Left kidney (tissue), 2 donors: ENCODE results near the gene SGSH. TPM values are rescaled to one million over a fixed set of nuclear protein-coding genes. Genes with fewer than 3 reads are reported as not detected.

ENCODE experiments used
- DNase-seq: peaks from one replicate; pipeline ENCODE4 v3.0.0-alpha.2; 2013
- polyA plus RNA-seq: library from polyadenylated mRNA; unstranded; fragments of 120-200 nt; gene quantifications from one replicate; pipeline ENCODE4 v1.2.1, GENCODE V29; 2013; ENCODE audit not compliant: insufficient read length

SGSH gene
- polyA plus RNA-seq, 1 donor: 41.8 TPM

GRCh38 chr17:80228477-80228876 lies 8.3 kb upstream of the SGSH start:
- DNase-seq: no peak

GRCh38 chr17:80227666-80228065 lies 7.5 kb upstream of the SGSH start:
- DNase-seq: no peak

- no peak for DNase-seq
Observed at GRCh38 chr17:80227156-80227555, 7.0 kb upstream of the SGSH start.

GRCh38 chr17:80225230-80225629 lies 5.1 kb upstream of the SGSH start:
- no peak for DNase-seq

- DNase-seq: no peak
Observed at GRCh38 chr17:80224683-80225082, 4.5 kb upstream of the SGSH start.

- no peak for DNase-seq
Observed at GRCh38 chr17:80223838-80224497, 3.8 kb upstream of the SGSH start.

GRCh38 chr17:80223142-80223815 lies 3.1 kb upstream of the SGSH start:
- DNase-seq: no peak

- no peak for DNase-seq
Observed at GRCh38 chr17:80222376-80223141, 2.4 kb upstream of the SGSH start.

GRCh38 chr17:80221351-80222105 lies 1.4 kb upstream of the SGSH start:
- no peak for DNase-seq

GRCh38 chr17:80220736-80221215 lies 643 bp upstream of the SGSH start:
- DNase-seq: no peak

- no peak for DNase-seq
Observed at GRCh38 chr17:80219763-80220053, 425 bp downstream of the SGSH start.

GRCh38 chr17:80219013-80219762 lies 945 bp downstream of the SGSH start:
- DNase-seq: peak; percentile 49

GRCh38 chr17:80218391-80218790 lies 1.7 kb downstream of the SGSH start:
- no peak for DNase-seq

- no peak for DNase-seq
Observed at GRCh38 chr17:80217703-80218362, 2.3 kb downstream of the SGSH start.

- no peak for DNase-seq
Observed at GRCh38 chr17:80216473-80217456, 3.4 kb downstream of the SGSH start.

- no peak for DNase-seq
Observed at GRCh38 chr17:80214878-80215210, 5.3 kb downstream of the SGSH start.

GRCh38 chr17:80214012-80214877 lies 5.9 kb downstream of the SGSH start:
- DNase-seq: no peak

- DNase-seq: no peak
Observed at GRCh38 chr17:80213643-80213975, 6.5 kb downstream of the SGSH start.

- no peak for DNase-seq
Observed at GRCh38 chr17:80212962-80213642, 7.0 kb downstream of the SGSH start.
